GM21786 (cell line): ENCODE measurements around the gene DNAJC3.
"Not testable (repeated sequence)": the region's sequence is repeated elsewhere in the genome, so short reads cannot be mapped to it uniquely, and the experiment has no call there.

Experiments used
- ATAC-seq: cut with Tn5 transposase; IDR thresholded peaks from one replicate; pipeline ENCODE4 v1.9.1; 2021; ENCODE audit not compliant: unreplicated experiment

The DNAJC3 gene

GRCh38 chr13:95713651-95714050, 36.7 kb downstream of the DNAJC3 start:
- ATAC-seq: no peak

- no peak for ATAC-seq
Observed at GRCh38 chr13:95714142-95714832, 37.3 kb downstream of the DNAJC3 start.

GRCh38 chr13:95716231-95716630, 39.3 kb downstream of the DNAJC3 start:
- no peak for ATAC-seq

GRCh38 chr13:95722241-95722640, 45.3 kb downstream of the DNAJC3 start:
- no peak for ATAC-seq

- ATAC-seq: no peak
Observed at GRCh38 chr13:95723438-95723837, 46.5 kb downstream of the DNAJC3 start.

- ATAC-seq: no peak
Observed at GRCh38 chr13:95724252-95724651, 47.3 kb downstream of the DNAJC3 start.

- no peak for ATAC-seq
Observed at GRCh38 chr13:95726876-95727275, 49.9 kb downstream of the DNAJC3 start.

- no peak for ATAC-seq
Observed at GRCh38 chr13:95728957-95729356, 52.0 kb downstream of the DNAJC3 start.

- ATAC-seq: no peak
Observed at GRCh38 chr13:95734124-95734523, 57.2 kb downstream of the DNAJC3 start.

GRCh38 chr13:95740071-95740978, 63.4 kb downstream of the DNAJC3 start:
- not testable (repeated sequence) for ATAC-seq

- ATAC-seq: no peak
Observed at GRCh38 chr13:95740979-95741320, 64.0 kb downstream of the DNAJC3 start.

GRCh38 chr13:95741584-95742563, 64.9 kb downstream of the DNAJC3 start:
- no peak for ATAC-seq

- no peak for ATAC-seq
Observed at GRCh38 chr13:95743192-95743591, 66.3 kb downstream of the DNAJC3 start.

- ATAC-seq: no peak
Observed at GRCh38 chr13:95745289-95745688, 68.3 kb downstream of the DNAJC3 start.

- ATAC-seq: no peak
Observed at GRCh38 chr13:95745752-95746151, 68.8 kb downstream of the DNAJC3 start.

GRCh38 chr13:95749545-95749944, 72.6 kb downstream of the DNAJC3 start:
- no peak for ATAC-seq

- no peak for ATAC-seq
Observed at GRCh38 chr13:95752677-95753076, 75.7 kb downstream of the DNAJC3 start.

- no peak for ATAC-seq
Observed at GRCh38 chr13:95754069-95754468, 77.1 kb downstream of the DNAJC3 start.

- no peak for ATAC-seq
Observed at GRCh38 chr13:95756072-95756471, 79.1 kb downstream of the DNAJC3 start.

GRCh38 chr13:95762626-95763025, 85.7 kb downstream of the DNAJC3 start:
- not testable (repeated sequence) for ATAC-seq

GRCh38 chr13:95763601-95764000, 86.7 kb downstream of the DNAJC3 start:
- no peak for ATAC-seq
